NB4 (cell line): ENCODE measurements around the gene AGAP1.

Source experiments
- MYC ChIP-seq: IDR thresholded peaks from 2 replicates; pipeline ENCODE4 v1.6.1; 2011; ENCODE audit warnings: low read depth, low read length
- POLR2A ChIP-seq: IDR thresholded peaks from 2 replicates; pipeline ENCODE4 v1.6.1; 2011; ENCODE audit warnings: mild to moderate bottlenecking; ENCODE audit not compliant: insufficient read length; ENCODE audit errors: extremely low read depth
- TF ChIP-seq, protein P1 (sequence below): IDR thresholded peaks from one replicate; pipeline ENCODE4 v1.5.1; 2012; ENCODE audit warnings: low read depth, low read length

DNA sequence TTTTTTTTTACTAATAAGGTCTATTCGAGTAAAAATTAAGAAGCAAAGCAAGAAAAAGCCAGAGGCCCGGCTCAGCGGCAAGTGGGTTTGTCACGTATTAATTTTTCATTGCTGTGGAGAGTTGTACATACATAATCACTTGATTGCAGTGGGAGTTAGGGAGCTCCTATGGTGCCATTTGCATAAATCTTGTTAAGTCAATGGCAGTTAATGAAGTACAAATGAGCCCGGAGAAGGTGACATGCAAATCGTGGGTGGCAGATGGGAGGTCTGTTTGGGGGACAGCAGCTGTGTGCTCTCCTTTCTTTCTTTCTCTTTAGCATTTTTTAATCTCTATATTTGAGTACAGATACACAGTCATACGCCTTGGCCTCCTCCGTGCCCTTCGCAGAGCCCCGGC is 317.0 kb downstream of the AGAP1 start:
- no peak for TF ChIP-seq POLR2A
- TF ChIP-seq, protein P1, sequence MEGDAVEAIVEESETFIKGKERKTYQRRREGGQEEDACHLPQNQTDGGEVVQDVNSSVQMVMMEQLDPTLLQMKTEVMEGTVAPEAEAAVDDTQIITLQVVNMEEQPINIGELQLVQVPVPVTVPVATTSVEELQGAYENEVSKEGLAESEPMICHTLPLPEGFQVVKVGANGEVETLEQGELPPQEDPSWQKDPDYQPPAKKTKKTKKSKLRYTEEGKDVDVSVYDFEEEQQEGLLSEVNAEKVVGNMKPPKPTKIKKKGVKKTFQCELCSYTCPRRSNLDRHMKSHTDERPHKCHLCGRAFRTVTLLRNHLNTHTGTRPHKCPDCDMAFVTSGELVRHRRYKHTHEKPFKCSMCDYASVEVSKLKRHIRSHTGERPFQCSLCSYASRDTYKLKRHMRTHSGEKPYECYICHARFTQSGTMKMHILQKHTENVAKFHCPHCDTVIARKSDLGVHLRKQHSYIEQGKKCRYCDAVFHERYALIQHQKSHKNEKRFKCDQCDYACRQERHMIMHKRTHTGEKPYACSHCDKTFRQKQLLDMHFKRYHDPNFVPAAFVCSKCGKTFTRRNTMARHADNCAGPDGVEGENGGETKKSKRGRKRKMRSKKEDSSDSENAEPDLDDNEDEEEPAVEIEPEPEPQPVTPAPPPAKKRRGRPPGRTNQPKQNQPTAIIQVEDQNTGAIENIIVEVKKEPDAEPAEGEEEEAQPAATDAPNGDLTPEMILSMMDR: no peak
- no peak for TF ChIP-seq MYC
